Natural killer cell treated with Interleukin-12 subunit alpha and Interleukin-12 subunit beta and Interleukin-15 and Interleukin-18, amount 100 ng/mL, for 72 hours (primary cell): Measurements from ENCODE around the gene COX4I2. TPM values are rescaled to one million over a fixed set of nuclear protein-coding genes. Genes with fewer than 3 reads are reported as not detected.
"Not testable (repeated sequence)": the region's sequence is repeated elsewhere in the genome, so short reads cannot be mapped to it uniquely, and the experiment has no call there.

ENCODE experiments used
- ATAC-seq, 2 donors: fragments of 150-1000 bp; cut with Tn5 transposase in 1 of 2; sonication (Bioruptor Pico), chemical (Tn5 transposase) in 1 of 2; 2 replicates each; pipeline ENCODE4 v1.10.0; 2021
- DNase-seq: peaks from one replicate; pipeline ENCODE4 v3.0.0; 2022; ENCODE audit warnings: low spot score
- H3K27ac Mint-ChIP-seq, 2 donors: 1 replicate in 1 of 2; 2 replicates in 1 of 2; pipeline ENCODE4 v1.8.0; 2022; ENCODE audit warnings: mixed read lengths in 2 of 2, mild to moderate bottlenecking in 1 of 2, moderate library complexity in 1 of 2
- H3K27me3 Mint-ChIP-seq, 2 donors: 1 replicate in 1 of 2; 2 replicates in 1 of 2; pipeline ENCODE4 v1.8.0; 2022; ENCODE audit warnings: mixed read lengths in 2 of 2
- H3K36me3 Mint-ChIP-seq: one replicate; pipeline ENCODE4 v1.8.0; 2022; ENCODE audit warnings: mixed read lengths
- H3K4me1 Mint-ChIP-seq, 2 donors: 1 replicate in 1 of 2; 2 replicates in 1 of 2; pipeline ENCODE4 v1.8.0; 2022; ENCODE audit warnings: low read depth in 2 of 2, mixed read lengths in 2 of 2, mild to moderate bottlenecking in 1 of 2
- H3K4me3 Mint-ChIP-seq: one replicate; pipeline ENCODE4 v1.8.0; 2022; ENCODE audit warnings: mixed read lengths
- H3K9me3 Mint-ChIP-seq: 2 replicates; pipeline ENCODE4 v1.8.0; 2022; ENCODE audit warnings: mixed read lengths
- total RNA-seq, 2 donors: library from RNA; stranded (reverse); gene quantifications; one replicate each; pipeline ENCODE4 v1.2.3, GENCODE V29; 2022

The COX4I2 gene
- total RNA-seq, 2 donors from 2014 or later, result not detected

DNA sequence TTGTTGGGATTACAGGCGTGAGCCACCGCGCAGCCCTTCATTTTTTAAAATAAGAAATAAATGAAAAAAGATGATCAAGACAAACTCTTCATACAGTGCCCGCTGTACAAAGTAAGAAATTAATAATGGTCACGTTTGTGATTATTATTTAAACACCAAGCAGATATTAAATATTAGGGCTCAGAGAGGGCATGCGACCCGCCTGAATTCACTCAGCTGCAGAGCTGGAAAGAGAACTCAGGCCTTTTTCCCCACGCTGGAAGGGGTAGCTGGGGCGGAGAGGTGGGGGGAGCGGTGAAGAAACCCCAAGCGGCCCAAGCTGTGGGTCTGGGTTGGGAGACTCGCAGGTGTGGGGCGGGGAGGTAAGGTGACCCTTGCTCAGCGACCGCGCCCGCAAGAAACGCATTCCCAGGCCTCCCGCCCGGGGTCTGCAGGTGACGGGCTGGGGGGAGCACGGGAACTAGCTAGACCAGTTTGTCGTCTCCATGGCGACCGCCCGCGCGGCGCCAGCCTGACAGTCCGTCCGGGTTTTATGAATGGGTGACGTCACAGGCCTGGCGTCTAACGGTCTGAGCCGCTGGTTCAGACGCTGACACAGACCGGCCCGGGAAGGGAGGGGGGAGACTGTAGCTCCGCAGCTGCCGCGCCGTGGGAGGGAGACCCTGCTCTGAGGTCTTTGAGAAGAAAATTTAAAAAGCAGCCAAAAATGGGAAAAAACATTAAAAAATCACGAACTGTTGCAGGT, 33.7 kb upstream of the COX4I2 start:
- peaks cover 19 to 29% of the 10 kb centered on the region in 2 donors for H3K27me3 Mint-ChIP-seq
- ATAC-seq (peak; percentile 55 to 73), DNase-seq (peak; percentile 83)
- peak overlapping the region in 1 of 2 donors; percentile 49 for H3K27ac Mint-ChIP-seq
- peaks cover 21 to 30% of the 10 kb centered on the region in 2 donors for H3K4me1 Mint-ChIP-seq
- H3K4me3 Mint-ChIP-seq, result peak overlapping the region; percentile 84
- H3K9me3 Mint-ChIP-seq, result no peaks in the 10 kb centered on the region
- no peaks in the 10 kb centered on the region for H3K36me3 Mint-ChIP-seq

DNA sequence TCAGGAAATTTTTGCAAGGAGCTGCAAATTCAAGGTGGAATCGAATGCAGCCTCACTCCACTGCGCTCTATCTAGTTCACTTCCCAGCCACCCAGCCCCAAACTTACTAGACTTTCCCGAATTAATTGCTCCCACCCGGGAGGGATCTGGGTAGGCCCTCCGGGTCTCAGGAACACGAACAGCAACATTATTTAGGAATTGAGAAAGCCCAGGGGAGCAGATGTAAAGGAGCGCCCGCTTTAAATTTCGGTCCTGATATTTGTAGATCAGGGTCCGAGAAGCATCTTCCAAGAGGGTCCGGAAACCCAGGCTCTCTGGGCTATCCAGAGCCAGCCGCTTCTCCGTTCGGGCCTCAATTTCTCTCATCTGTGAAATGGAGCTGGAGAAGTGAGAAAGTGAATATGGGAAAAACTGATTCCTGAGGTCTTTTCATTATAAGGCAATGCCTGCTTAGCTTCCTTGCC, 33.1 kb upstream of the COX4I2 start:
- Mint-ChIP-seq H3K27me3 (peaks cover 19 to 29% of the 10 kb centered on the region in 2 donors), H3K9me3 (no peaks in the 10 kb centered on the region), H3K36me3 (no peaks in the 10 kb centered on the region), H3K27ac (peak overlapping the region in 1 of 2 donors; percentile 49), H3K4me3 (peak overlapping the region; percentile 84), H3K4me1 (peaks cover 21 to 30% of the 10 kb centered on the region in 2 donors)
- ATAC-seq, result no peak
- no peak for DNase-seq

DNA sequence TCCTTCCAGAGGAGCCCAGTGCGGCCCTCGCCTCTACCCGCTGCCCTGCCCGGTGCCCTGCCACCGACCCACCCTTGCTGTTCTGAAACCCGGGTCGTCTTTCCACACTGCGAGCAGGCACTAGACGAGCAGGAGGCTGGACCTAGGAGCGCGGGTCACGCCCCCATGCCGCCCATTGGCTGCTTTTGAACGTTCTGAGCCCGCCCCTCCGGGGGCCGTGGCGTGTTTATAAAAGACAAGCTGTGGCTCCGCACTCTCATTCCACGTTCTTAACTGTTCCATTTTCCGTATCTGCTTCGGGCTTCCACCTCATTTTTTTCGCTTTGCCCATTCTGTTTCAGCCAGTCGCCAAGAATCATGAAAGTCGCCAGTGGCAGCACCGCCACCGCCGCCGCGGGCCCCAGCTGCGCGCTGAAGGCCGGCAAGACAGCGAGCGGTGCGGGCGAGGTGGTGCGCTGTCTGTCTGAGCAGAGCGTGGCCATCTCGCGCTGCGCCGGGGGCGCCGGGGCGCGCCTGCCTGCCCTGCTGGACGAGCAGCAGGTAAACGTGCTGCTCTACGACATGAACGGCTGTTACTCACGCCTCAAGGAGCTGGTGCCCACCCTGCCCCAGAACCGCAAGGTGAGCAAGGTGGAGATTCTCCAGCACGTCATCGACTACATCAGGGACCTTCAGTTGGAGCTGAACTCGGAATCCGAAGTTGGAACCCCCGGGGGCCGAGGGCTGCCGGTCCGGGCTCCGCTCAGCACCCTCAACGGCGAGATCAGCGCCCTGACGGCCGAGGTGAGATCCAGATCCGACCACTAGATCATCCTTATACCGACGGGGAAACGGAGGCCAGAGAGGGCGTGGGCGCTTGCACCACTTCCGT, 32.4 kb upstream of the COX4I2 start, which contains the start of gene ID1:
TSS of gene ID1 (plus strand) at position 259 of the 871 bp plus-strand sequence. CDS start at position 358, 99 bp downstream.
- ATAC-seq, result peak; percentile 88 to 92
- H3K36me3 Mint-ChIP-seq, result no peaks in the 10 kb centered on the region
- H3K27ac Mint-ChIP-seq, result peak within 1 kb of the TSS in 1 of 2 donors; percentile 49
- H3K9me3 Mint-ChIP-seq, result no peaks in the 10 kb centered on the region
- H3K4me1 Mint-ChIP-seq, result peaks cover 21 to 30% of the 10 kb centered on the region in 2 donors
- peak; percentile 88 for DNase-seq
- peaks cover 19 to 29% of the 10 kb centered on the region in 2 donors for H3K27me3 Mint-ChIP-seq
- peak within 1 kb of the TSS; percentile 84 for H3K4me3 Mint-ChIP-seq

DNA sequence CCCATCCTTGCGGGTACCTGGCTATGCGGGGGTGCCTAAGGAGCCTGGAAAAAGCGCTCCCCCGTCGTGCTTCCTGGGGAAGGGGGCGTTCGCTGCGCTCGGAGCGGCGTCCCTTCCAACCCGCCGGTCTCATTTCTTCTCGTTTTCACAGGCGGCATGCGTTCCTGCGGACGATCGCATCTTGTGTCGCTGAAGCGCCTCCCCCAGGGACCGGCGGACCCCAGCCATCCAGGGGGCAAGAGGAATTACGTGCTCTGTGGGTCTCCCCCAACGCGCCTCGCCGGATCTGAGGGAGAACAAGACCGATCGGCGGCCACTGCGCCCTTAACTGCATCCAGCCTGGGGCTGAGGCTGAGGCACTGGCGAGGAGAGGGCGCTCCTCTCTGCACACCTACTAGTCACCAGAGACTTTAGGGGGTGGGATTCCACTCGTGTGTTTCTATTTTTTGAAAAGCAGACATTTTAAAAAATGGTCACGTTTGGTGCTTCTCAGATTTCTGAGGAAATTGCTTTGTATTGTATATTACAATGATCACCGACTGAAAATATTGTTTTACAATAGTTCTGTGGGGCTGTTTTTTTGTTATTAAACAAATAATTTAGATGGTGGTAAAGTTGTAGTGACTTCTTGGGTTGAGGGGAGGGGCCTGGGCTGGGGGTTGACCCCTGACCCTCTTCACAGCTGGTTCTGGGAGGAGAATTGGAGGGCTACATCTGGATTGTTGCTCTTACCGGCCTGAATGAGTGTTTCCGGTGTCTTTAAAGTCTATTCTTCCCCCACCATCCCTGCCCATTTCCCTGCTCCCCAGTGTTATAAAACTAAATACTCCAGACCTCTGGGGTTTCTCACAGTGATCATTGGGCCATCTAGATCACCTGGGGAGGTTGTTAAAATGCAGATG, 31.6 kb upstream of the COX4I2 start:
- no peak for DNase-seq
- H3K27ac Mint-ChIP-seq, result no peak overlapping the region
- H3K9me3 Mint-ChIP-seq, result no peaks in the 10 kb centered on the region
- H3K36me3 Mint-ChIP-seq, result no peaks in the 10 kb centered on the region
- H3K27me3 Mint-ChIP-seq, result peaks cover 19 to 29% of the 10 kb centered on the region in 2 donors
- peaks cover 21 to 30% of the 10 kb centered on the region in 2 donors for H3K4me1 Mint-ChIP-seq
- no peak for ATAC-seq
- H3K4me3 Mint-ChIP-seq, result peak overlapping the region; percentile 84

DNA sequence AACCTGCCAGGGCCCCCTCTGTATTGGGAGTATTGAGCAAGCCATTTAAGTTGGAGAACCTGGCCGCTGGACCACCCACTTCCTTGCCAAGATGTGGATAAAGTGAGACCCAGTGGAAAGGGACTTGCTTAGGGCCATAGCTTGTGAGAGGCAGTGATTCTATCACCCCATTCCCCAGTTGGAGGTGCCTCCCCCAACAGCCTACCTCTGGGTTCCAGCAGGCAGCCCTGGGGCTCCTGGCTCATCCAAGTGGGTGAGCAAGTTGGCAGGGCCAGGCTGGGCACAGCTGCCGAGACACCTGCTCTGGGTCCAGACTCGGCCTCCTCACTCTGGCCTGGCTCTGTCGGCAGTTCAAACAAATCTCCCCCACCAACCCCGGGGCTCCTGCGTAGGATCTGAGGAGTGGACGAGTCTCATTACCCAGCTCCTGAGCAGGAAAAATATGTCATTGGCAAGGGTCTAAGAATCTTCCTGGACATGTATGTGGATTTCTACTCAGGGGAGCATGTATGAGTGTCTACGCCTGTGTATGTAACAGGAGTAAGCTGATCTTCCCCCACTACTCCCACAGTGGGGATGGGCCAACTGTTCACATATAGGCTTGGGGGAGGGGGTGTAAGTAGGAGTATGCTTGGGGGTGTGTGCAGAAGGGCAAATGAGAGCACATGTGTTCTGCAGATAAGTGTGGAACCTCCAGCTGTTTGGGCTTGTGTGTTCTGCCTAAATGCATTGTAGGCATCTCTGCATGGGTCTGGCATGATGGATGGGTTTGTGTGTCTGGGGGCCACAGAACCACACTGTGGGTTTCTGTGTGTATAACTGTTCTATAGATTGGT, 30.7 kb upstream of the COX4I2 start:
- Mint-ChIP-seq H3K27me3 (peaks cover 19 to 33% of the 10 kb centered on the region in 2 donors), H3K27ac (no peak overlapping the region), H3K9me3 (no peaks in the 10 kb centered on the region), H3K4me3 (no peak overlapping the region), H3K4me1 (peaks cover 21 to 30% of the 10 kb centered on the region in 2 donors), H3K36me3 (no peaks in the 10 kb centered on the region)
- no peak for ATAC-seq
- DNase-seq, result no peak

DNA sequence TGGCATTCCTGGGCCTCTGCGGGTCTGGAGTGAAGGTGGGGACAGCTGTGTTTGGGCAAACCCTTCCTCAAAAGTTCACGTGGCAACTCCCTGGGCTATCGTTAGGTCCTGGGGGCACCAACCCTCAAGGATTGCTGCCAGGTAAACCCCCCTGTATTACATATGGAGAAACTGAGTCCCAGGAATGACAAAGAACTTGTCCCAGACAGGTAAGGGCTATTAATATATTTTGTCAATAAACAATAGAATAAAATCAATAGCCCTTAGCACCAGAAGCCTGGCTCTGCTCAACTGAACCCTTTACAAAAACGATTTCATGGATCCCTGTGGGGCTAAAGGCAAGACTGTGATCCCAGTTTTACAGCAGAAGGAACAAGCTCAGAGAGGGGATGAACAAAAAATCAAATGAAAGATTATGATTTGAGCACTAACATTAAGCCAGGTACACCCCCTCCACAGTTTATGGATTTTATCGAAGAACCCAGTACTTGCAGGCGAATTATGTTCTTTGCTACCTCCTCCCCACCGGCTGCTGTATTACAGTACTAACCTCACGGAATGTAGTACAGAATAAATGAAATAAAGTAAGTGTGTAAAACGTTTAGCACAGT, 30.0 kb upstream of the COX4I2 start:
- ATAC-seq (no peak), DNase-seq (no peak)
- H3K36me3 Mint-ChIP-seq, result no peaks in the 10 kb centered on the region
- H3K27ac Mint-ChIP-seq, result no peak overlapping the region
- no peaks in the 10 kb centered on the region for H3K9me3 Mint-ChIP-seq
- peaks cover 15 to 27% of the 10 kb centered on the region in 2 donors for H3K27me3 Mint-ChIP-seq
- no peak overlapping the region for H3K4me3 Mint-ChIP-seq
- peaks cover 17 to 26% of the 10 kb centered on the region in 2 donors for H3K4me1 Mint-ChIP-seq

DNA sequence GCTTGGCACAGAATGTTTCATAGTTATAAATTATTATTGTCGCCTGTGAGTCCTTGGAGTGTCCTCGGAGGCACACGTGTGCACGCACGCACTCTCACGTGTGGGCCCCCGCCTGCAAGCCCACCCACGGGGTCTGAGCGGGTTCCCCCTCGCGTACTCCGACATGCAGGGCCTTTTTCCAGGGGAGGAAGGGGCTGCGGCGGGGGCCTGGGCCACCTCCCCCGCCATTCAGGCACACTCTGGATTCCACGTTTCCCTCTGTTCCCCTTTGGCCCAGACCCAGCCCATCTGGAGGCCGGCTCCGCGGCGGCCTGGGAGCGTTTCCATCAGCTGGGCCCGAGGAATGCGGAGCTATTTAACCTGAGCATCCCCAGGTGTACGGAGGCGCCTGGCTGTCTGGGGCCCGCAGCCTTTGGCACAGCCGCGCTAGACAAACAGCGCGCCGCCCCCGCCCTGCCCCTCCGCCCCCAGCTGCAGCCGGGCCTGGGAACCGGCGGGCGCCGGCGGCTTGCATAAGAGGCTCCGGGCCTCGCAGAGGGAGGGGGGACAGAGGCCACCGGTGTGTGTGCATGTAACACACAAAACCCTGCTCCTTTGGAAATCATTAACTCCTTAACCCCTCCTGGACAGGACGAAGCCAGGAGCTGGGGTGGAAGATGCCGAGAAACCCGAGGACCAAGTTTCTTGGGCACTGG, 29.3 kb upstream of the COX4I2 start:
- DNase-seq (no peak), ATAC-seq (no peak)
- peaks cover 12 to 24% of the 10 kb centered on the region in 2 donors for H3K27me3 Mint-ChIP-seq
- no peaks in the 10 kb centered on the region for H3K36me3 Mint-ChIP-seq
- H3K4me3 Mint-ChIP-seq, result no peak overlapping the region
- no peaks in the 10 kb centered on the region for H3K9me3 Mint-ChIP-seq
- H3K27ac Mint-ChIP-seq, result no peak overlapping the region
- H3K4me1 Mint-ChIP-seq, result peaks cover 17 to 22% of the 10 kb centered on the region in 2 donors

DNA sequence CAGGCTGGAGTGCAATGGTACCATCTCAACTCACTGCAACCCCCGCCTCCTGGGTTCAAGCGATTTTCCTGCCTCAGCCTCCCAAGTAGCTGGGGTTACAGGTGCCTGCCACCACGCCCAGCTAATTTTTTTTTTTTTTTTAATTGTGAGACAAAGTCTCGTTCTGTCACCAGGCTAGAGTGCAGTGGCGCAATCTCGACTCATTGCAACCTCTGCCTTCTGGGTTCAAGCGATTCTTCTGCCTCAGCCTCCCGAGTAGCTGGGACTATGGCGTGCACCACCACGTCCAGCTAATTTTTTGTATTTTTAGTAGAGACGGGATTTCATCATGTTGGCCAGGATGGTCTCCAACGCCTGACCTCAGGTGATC, 25.5 kb upstream of the COX4I2 start:
- not testable (repeated sequence) for H3K36me3 Mint-ChIP-seq, H3K9me3 Mint-ChIP-seq, H3K27ac Mint-ChIP-seq, H3K4me1 Mint-ChIP-seq, DNase-seq, ATAC-seq, H3K4me3 Mint-ChIP-seq
- H3K27me3 Mint-ChIP-seq, result peaks cover 4 to 13% of the 10 kb centered on the region in 2 donors

DNA sequence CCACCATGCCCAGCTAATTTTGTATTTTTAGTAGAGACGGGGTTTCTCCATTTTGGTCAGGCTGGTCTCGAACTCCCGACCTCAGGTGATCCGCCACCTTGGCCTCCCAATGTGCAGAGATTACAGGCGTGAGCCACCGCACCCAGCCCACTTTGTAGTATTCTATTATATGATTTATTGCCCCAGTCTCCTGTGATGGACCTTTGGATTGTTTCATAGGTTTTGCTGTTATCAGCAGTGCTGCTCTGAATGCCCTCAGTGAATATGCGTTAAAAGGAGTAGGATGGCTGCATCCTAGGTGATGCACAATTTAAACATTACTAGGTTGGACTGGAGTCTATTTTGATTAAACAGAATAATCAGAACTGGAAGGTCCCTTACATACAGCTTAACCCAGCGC, 22.3 kb upstream of the COX4I2 start:
- no peak overlapping the region for H3K4me3 Mint-ChIP-seq
- ATAC-seq (no peak), DNase-seq (no peak)
- peaks cover 7 to 10% of the 10 kb centered on the region in 2 donors for H3K4me1 Mint-ChIP-seq
- H3K27ac Mint-ChIP-seq, result no peak overlapping the region
- H3K27me3 Mint-ChIP-seq, result peaks cover 6 to 19% of the 10 kb centered on the region in 2 donors
- H3K36me3 Mint-ChIP-seq, result peaks cover 5% of the 10 kb centered on the region
- H3K9me3 Mint-ChIP-seq, result no peaks in the 10 kb centered on the region

DNA sequence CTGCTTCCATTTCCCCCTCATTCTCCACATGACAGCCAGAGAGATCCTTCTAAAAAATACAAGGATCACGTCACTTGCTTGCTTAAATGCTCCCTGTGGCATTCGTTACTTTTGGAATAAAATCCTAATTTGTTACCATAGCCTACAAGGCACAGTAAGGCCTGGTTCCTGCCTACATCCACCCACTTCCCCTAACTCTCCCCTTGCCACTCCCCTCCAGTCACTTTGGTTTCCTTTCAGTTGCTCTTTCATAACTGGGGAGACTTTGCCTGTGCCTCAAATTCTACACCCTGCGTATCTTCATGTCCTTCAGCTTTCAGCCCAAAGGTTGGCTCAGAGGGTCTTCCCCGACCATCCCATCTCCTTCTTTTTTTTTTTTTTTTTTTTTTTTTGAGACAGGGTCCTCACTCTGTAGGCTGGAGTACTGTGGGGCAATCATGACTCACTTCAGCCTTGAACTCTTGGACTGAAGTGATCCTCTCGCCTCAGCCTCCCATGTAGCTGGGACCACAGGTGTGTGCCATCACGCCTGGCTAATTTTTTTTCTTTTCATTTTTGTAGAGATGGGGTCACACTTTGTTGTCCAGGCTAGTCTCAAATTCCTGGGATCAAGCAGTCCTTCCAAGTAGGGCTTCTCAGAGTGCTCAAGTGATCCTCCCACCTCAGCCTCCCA, 20.1 kb upstream of the COX4I2 start:
- peak; percentile 61 for DNase-seq
- Mint-ChIP-seq H3K4me1 (peaks cover 7 to 10% of the 10 kb centered on the region in 2 donors), H3K27ac (peak overlapping the region; percentile 45 to 70), H3K27me3 (peaks cover 6 to 14% of the 10 kb centered on the region in 2 donors), H3K4me3 (peak overlapping the region; percentile 21), H3K36me3 (peaks cover 5% of the 10 kb centered on the region), H3K9me3 (no peaks in the 10 kb centered on the region)
- peak; percentile 60 to 69 for ATAC-seq

DNA sequence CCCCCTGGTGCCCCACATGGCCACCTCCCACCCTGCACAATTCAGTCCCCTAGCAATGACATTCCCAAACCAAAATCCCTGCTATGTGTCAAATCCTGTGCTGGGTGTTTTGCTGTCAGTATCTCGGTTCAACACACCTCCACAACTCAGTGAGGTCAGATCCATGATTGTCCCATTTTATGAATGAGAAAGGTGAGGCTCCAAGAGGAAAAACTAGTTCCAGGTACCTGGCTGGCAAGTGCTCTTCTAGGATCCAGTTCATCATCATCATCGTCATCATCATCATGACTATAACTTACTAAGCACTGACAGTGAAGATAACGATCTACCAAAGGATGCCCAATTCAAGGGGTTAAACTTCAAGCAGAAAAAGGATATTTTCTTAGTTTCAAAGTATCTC, 17.5 kb upstream of the COX4I2 start:
- H3K4me1 Mint-ChIP-seq, result peaks cover 6 to 7% of the 10 kb centered on the region in 2 donors
- H3K9me3 Mint-ChIP-seq, result no peaks in the 10 kb centered on the region
- peaks cover 5% of the 10 kb centered on the region for H3K36me3 Mint-ChIP-seq
- no peak overlapping the region for H3K4me3 Mint-ChIP-seq
- DNase-seq (no peak), ATAC-seq (no peak)
- no peak overlapping the region for H3K27ac Mint-ChIP-seq
- H3K27me3 Mint-ChIP-seq, result peaks cover 6 to 14% of the 10 kb centered on the region in 2 donors
